ENCODE results near the gene PCBP3.

Gene PCBP3

DNA sequence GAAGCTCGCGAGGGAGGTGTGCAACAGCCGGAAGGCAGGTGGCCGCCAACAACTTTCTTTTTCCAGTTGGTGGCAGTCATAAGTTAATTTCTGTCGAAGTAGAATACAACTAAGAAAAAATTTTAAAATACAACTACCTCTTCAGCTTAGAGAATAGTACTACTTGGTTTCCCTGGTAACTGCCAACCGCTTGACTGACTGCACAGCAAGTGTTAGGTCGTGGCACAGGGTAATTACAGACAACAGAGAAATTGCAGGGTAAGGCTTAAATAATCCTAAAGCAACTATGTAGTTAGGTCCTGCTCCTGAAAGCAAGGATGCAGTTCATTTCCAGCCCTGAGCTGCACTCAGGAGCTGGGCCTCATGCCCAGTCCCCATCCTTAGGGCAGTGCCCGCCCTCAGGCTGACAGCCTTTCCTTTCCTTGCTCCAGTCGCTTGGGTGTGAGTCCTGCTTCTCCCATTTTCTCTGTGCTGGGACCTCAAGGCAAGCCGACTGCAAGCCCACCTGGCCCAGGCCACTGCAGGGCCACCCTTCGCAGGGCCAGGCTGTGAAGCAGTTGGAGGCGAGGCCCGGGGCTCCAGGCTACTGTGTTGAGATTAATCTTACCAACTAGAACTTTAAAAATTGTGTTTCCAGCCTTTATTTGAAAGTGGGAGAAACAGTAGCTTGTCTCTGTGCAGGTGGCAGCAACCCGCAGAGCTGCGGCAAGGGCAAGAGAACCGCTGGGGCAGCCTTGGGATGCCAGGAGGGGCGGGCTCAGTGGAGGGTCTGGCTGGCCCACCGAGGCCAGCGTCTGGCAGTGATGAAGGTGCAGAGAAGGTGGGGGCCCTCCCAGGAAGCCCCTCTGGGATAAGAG lies 148.3 kb downstream of the PCBP3 start:
- DNase-seq (ENCODE audit: low read depth) = no peak
- no peak overlapping the region for H3K4me3 ChIP-seq (replicated peaks; ENCODE audit: low read depth, low read length)
- TF ChIP-seq, protein P1, sequence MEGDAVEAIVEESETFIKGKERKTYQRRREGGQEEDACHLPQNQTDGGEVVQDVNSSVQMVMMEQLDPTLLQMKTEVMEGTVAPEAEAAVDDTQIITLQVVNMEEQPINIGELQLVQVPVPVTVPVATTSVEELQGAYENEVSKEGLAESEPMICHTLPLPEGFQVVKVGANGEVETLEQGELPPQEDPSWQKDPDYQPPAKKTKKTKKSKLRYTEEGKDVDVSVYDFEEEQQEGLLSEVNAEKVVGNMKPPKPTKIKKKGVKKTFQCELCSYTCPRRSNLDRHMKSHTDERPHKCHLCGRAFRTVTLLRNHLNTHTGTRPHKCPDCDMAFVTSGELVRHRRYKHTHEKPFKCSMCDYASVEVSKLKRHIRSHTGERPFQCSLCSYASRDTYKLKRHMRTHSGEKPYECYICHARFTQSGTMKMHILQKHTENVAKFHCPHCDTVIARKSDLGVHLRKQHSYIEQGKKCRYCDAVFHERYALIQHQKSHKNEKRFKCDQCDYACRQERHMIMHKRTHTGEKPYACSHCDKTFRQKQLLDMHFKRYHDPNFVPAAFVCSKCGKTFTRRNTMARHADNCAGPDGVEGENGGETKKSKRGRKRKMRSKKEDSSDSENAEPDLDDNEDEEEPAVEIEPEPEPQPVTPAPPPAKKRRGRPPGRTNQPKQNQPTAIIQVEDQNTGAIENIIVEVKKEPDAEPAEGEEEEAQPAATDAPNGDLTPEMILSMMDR (IDR thresholded peaks at IDR 0.05; ENCODE audit: low read length, missing control alignments) = no peak

GRCh38 chr21:45792682-45793383 lies 149.3 kb downstream of the PCBP3 start:
- TF ChIP-seq, protein P1 (IDR thresholded peaks at IDR 0.05; ENCODE audit: low read length, missing control alignments) = no peak
- H3K4me3 ChIP-seq (replicated peaks; ENCODE audit: low read depth, low read length) = no peak overlapping the region
- DNase-seq (ENCODE audit: low read depth) = no peak

DNA sequence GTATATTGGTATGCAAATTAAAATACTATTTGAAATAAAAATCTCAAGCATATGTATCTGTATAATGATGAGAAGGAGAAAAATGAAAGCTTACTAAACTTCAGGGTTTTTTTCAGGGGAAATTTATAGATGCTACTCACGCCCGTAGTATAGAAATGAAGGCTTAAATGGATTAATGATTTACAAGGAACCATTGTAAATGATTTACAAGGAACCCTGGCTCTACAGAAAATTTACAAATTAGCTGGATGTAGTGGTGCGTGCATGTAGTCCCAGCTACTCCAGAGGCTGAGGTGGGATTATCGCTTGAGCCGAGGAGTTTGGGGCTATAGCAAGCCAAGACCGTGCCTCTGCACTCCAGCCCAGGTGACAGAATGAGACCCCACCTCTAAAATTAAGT lies 150.5 kb downstream of the PCBP3 start:
- no peak for DNase-seq (ENCODE audit: low read depth)
- TF ChIP-seq, protein P1 (IDR thresholded peaks at IDR 0.05; ENCODE audit: low read length, missing control alignments) = no peak

DNA sequence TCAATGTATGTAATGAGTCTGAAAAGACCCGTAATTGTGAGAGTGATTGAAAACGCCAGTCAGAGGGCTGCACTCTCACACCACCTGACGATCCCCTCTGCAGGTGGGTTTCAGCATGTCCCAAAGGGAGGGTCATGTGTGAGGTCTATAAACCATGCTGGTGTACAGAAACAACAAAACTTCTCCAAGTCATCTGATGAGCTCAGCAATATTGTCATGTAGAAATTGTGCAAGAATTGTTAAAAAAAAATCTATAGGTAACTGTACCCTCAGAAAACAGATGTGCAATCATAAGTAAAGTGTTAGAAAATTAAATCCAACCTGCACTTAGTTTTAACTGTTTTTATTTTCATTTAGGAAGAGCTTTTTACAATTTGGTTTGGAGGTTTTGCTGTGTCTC lies 152.5 kb downstream of the PCBP3 start:
- H3K4me3 ChIP-seq (replicated peaks; ENCODE audit: low read depth, low read length) = no peak overlapping the region
- TF ChIP-seq, protein P1 (IDR thresholded peaks at IDR 0.05; ENCODE audit: low read length, missing control alignments) = no peak
- no peak for DNase-seq (ENCODE audit: low read depth)

More for the DNA sequence above, 150.5 kb downstream of the PCBP3 start:
- no peak overlapping the region for H3K4me3 ChIP-seq (replicated peaks; ENCODE audit: low read depth, low read length)

DNA sequence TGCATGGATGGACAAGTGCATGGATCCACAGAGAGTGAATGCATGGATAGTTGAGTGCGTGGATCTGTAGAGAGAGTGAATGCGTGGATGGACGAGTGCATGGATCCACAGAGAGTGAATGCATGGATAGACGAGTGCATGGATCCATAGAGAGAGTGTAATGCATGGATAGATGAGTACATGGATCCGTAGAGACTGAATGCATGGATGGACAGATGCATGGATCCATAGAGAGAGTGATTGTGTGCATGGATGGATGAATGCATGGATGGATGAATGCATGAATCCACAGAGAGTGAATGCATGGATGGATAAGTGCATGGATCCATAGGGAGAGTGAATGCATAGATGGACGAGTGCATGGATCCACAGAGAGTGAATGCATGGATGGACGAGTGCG lies 153.8 kb downstream of the PCBP3 start:
- DNase-seq (ENCODE audit: low read depth) = no peak
- H3K4me3 ChIP-seq (replicated peaks; ENCODE audit: low read depth, low read length) = no peak overlapping the region
- TF ChIP-seq, protein P1 (IDR thresholded peaks at IDR 0.05; ENCODE audit: low read length, missing control alignments) = no peak

- TF ChIP-seq, protein P1 (IDR thresholded peaks at IDR 0.05; ENCODE audit: low read length, missing control alignments) = no peak
- no peak for DNase-seq (ENCODE audit: low read depth)
Measured at GRCh38 chr21:45799765-45800338, 156.3 kb downstream of the PCBP3 start.

More at GRCh38 chr21:45799765-45800338, 156.3 kb downstream of the PCBP3 start:
- H3K4me3 ChIP-seq (replicated peaks; ENCODE audit: low read depth, low read length) = no peak overlapping the region
